ENCODE measurements around the gene GAS7. TPM values are rescaled to one million over a fixed set of nuclear protein-coding genes. Genes with fewer than 3 reads are reported as not detected.

Gene GAS7
- total RNA-seq, 1 experiment from 2014 or later = 6.0 TPM

DNA sequence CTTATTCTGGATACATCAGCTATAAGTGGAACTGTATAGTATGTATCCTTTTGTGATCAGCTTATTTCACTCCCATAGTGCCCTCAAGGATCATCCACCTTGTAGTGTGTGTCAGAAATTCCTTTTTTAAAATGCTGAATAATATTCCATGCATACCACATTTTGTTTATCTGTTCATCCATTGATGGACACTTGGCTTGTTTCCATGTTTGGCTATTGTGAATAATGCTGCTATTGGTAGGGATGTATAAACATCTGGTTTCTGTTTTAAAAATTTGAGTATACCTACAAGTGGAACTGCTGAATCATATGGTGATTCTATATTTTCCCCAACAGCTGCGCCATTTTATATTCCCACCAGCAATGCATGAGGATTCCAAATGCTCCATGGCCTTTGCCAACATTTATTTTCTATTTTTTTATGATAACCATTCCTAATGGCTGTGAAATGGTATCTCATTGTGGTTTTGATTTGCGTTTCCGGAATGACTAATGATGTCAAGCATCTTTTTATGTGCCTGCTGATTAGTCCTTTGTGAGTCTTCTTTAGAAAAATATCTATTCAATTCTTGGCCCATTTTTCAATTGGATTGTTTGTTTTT lies 304.9 kb downstream of the GAS7 start:
- Mint-ChIP-seq H3K9me3 (no peaks in the 10 kb centered on the region), H3K4me1 (peaks cover 3 to 11% of the 10 kb centered on the region in 2 experiments; a peak in 3 of 4 replicates), H3K27me3 (ENCODE audit: low read depth) (peaks cover 15% of the 10 kb centered on the region), H3K4me3 (no peak overlapping the region; a peak in 1 of 5 replicates), H3K27ac (no peak overlapping the region), H3K36me3 (ENCODE audit: insufficient read depth in 1 of 3, low read depth in 3 of 3) (no peaks in the 10 kb centered on the region)
- no peak overlapping the region for H3K4ac ChIP-seq (ENCODE audit: low read depth, low read length)
- H3K9ac ChIP-seq (ENCODE audit: extremely low read depth, insufficient read length, low read length) = no peak overlapping the region
- no peaks in the 10 kb centered on the region for H3K4me1 ChIP-seq (ENCODE audit: insufficient read depth, low read length)
- H3T11ph ChIP-seq (ENCODE audit: low read length) = no peak overlapping the region
- no peak overlapping the region for H2AK5ac ChIP-seq (ENCODE audit: insufficient read length, low read length)
- H2BK15ac ChIP-seq (ENCODE audit: low read depth, low read length) = no peak overlapping the region
- no peak overlapping the region for H3K27ac ChIP-seq (ENCODE audit: insufficient read length, low read depth, low read length)
- H4K91ac ChIP-seq (ENCODE audit: insufficient read length, low read depth, low read length) = no peak overlapping the region
- no peak overlapping the region for H2BK12ac ChIP-seq (ENCODE audit: insufficient read length, low read depth, low read length)
- TF ChIP-seq, protein P1, sequence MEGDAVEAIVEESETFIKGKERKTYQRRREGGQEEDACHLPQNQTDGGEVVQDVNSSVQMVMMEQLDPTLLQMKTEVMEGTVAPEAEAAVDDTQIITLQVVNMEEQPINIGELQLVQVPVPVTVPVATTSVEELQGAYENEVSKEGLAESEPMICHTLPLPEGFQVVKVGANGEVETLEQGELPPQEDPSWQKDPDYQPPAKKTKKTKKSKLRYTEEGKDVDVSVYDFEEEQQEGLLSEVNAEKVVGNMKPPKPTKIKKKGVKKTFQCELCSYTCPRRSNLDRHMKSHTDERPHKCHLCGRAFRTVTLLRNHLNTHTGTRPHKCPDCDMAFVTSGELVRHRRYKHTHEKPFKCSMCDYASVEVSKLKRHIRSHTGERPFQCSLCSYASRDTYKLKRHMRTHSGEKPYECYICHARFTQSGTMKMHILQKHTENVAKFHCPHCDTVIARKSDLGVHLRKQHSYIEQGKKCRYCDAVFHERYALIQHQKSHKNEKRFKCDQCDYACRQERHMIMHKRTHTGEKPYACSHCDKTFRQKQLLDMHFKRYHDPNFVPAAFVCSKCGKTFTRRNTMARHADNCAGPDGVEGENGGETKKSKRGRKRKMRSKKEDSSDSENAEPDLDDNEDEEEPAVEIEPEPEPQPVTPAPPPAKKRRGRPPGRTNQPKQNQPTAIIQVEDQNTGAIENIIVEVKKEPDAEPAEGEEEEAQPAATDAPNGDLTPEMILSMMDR (conservative IDR thresholded peaks at IDR 0.05) = no peak
- H3K27me3 ChIP-seq (ENCODE audit: insufficient read depth, low read length) = no peaks in the 10 kb centered on the region
- no peaks in the 10 kb centered on the region for H3K9me3 ChIP-seq (ENCODE audit: control insufficient read depth, low read depth, low read length)
- no peak overlapping the region for H3K23ac ChIP-seq (ENCODE audit: insufficient read length, low read depth, low read length)
- H3K79me1 ChIP-seq (ENCODE audit: insufficient read depth, low read depth, low read length, poor library complexity, severe bottlenecking) = no peaks in the 10 kb centered on the region
- no peak overlapping the region for H3K56ac ChIP-seq (ENCODE audit: insufficient read length, low read depth, low read length)
- no peak overlapping the region for H2AFZ ChIP-seq (ENCODE audit: low read length)
- H3K79me2 ChIP-seq (ENCODE audit: insufficient read depth, low read length) = no peaks in the 10 kb centered on the region
- no peak overlapping the region for H3K18ac ChIP-seq (ENCODE audit: insufficient read length, low read depth, low read length)
- no CpG with 5 or more reads among the region's 3 CpGs for WGBS (ENCODE audit: extremely low coverage, insufficient read length, low lambda C conversion rate)
- no peak overlapping the region for H3K14ac ChIP-seq (ENCODE audit: insufficient read depth, low read length)
- H2BK120ac ChIP-seq (ENCODE audit: low read depth, low read length, poor library complexity, severe bottlenecking) = no peak overlapping the region
- no peak for DNase-seq
- H4K20me1 ChIP-seq (ENCODE audit: control insufficient read depth, insufficient read depth, insufficient read length) = no peaks in the 10 kb centered on the region
- H4K5ac ChIP-seq (ENCODE audit: insufficient read length, low read depth, low read length) = no peak overlapping the region
- H3K4me2 ChIP-seq (ENCODE audit: insufficient read depth, insufficient read length, low read length) = no peak overlapping the region
- no peak overlapping the region for H2BK5ac ChIP-seq (ENCODE audit: insufficient read length, low read length)
- H2BK20ac ChIP-seq (ENCODE audit: low read depth, low read length, poor library complexity, severe bottlenecking) = no peak overlapping the region
- no peak overlapping the region for H4K8ac ChIP-seq (replicated peaks; ENCODE audit: insufficient read length, low read depth, low read length)
- no peaks in the 10 kb centered on the region for H3K23me2 ChIP-seq (ENCODE audit: insufficient read length, low read depth, low read length, poor library complexity, severe bottlenecking)
